ENCODE results near the gene GPR171.
"Not testable (repeated sequence)": the region's sequence is repeated elsewhere in the genome, so short reads cannot be mapped to it uniquely, and the experiment has no call there.

The GPR171 gene

GRCh38 chr3:151171145-151171757 lies 31.8 kb downstream of the GPR171 start:
- Histone ChIP-seq H3K4me1 (ENCODE audit: control insufficient read depth in 1 of 2, insufficient read depth in 2 of 2, low read length in 2 of 2) (peaks cover 0 to 6% of the 10 kb centered on the region in 2 donors), H3K36me3 (ENCODE audit: control insufficient read depth in 1 of 2, insufficient read depth in 2 of 2, low read length in 2 of 2) (no peaks in the 10 kb centered on the region), H3K4me3 (ENCODE audit: low read depth in 1 of 2, low read length in 2 of 2) (no peak overlapping the region), H3K9me3 (ENCODE audit: control insufficient read depth in 1 of 2, low read length in 2 of 2) (no peaks in the 10 kb centered on the region), H3K27me3 (ENCODE audit: low read depth, low read length) (no peaks in the 10 kb centered on the region), H3K27ac (ENCODE audit: low read length) (no peak overlapping the region)

GRCh38 chr3:151169948-151170679 lies 32.9 kb downstream of the GPR171 start:
- not testable (repeated sequence) for H3K4me1 ChIP-seq (ENCODE audit: control insufficient read depth in 1 of 2, insufficient read depth in 2 of 2, low read length in 2 of 2)

GRCh38 chr3:151169262-151169947 lies 33.6 kb downstream of the GPR171 start:
- Histone ChIP-seq H3K27ac (ENCODE audit: low read length) (peak overlapping the region; percentile 2), H3K4me3 (ENCODE audit: low read depth in 1 of 2, low read length in 2 of 2) (no peak overlapping the region), H3K27me3 (ENCODE audit: low read depth, low read length) (no peaks in the 10 kb centered on the region), H3K36me3 (ENCODE audit: control insufficient read depth in 1 of 2, insufficient read depth in 2 of 2, low read length in 2 of 2) (no peaks in the 10 kb centered on the region), H3K4me1 (ENCODE audit: control insufficient read depth in 1 of 2, insufficient read depth in 2 of 2, low read length in 2 of 2) (peaks cover 0 to 6% of the 10 kb centered on the region in 2 donors), H3K9me3 (ENCODE audit: control insufficient read depth in 1 of 2, low read length in 2 of 2) (no peaks in the 10 kb centered on the region)

More at GRCh38 chr3:151169948-151170679, 32.9 kb downstream of the GPR171 start:
- H3K9me3 ChIP-seq (ENCODE audit: control insufficient read depth in 1 of 2, low read length in 2 of 2); H3K36me3 ChIP-seq (ENCODE audit: control insufficient read depth in 1 of 2, insufficient read depth in 2 of 2, low read length in 2 of 2); H3K4me3 ChIP-seq (ENCODE audit: low read depth in 1 of 2, low read length in 2 of 2); H3K27me3 ChIP-seq (ENCODE audit: low read depth, low read length): not testable (repeated sequence)
- H3K27ac ChIP-seq (ENCODE audit: low read length), result peak overlapping the region; percentile 34

- Histone ChIP-seq H3K36me3 (ENCODE audit: control insufficient read depth in 1 of 2, insufficient read depth in 2 of 2, low read length in 2 of 2) (no peaks in the 10 kb centered on the region), H3K27me3 (ENCODE audit: low read depth, low read length) (no peaks in the 10 kb centered on the region)
These were observed 34.5 kb downstream of the GPR171 start for GRCh38 chr3:151168269-151169094.

GRCh38 chr3:151166161-151166560 lies 36.9 kb downstream of the GPR171 start:
- Histone ChIP-seq H3K27me3 (ENCODE audit: low read depth, low read length) (no peaks in the 10 kb centered on the region), H3K9me3 (ENCODE audit: control insufficient read depth in 1 of 2, low read length in 2 of 2) (no peaks in the 10 kb centered on the region), H3K4me3 (ENCODE audit: low read depth in 1 of 2, low read length in 2 of 2) (no peak overlapping the region), H3K36me3 (ENCODE audit: control insufficient read depth in 1 of 2, insufficient read depth in 2 of 2, low read length in 2 of 2) (no peaks in the 10 kb centered on the region), H3K27ac (ENCODE audit: low read length) (no peak overlapping the region), H3K4me1 (ENCODE audit: control insufficient read depth in 1 of 2, insufficient read depth in 2 of 2, low read length in 2 of 2) (peaks cover 0 to 6% of the 10 kb centered on the region in 2 donors)

More at GRCh38 chr3:151168269-151169094, 34.5 kb downstream of the GPR171 start:
- Histone ChIP-seq H3K4me1 (ENCODE audit: control insufficient read depth in 1 of 2, insufficient read depth in 2 of 2, low read length in 2 of 2) (peaks cover 0 to 6% of the 10 kb centered on the region in 2 donors), H3K9me3 (ENCODE audit: control insufficient read depth in 1 of 2, low read length in 2 of 2) (no peaks in the 10 kb centered on the region), H3K4me3 (ENCODE audit: low read depth in 1 of 2, low read length in 2 of 2) (no peak overlapping the region), H3K27ac (ENCODE audit: low read length) (no peak overlapping the region)

- no peaks in the 10 kb centered on the region for H3K36me3 ChIP-seq (ENCODE audit: control insufficient read depth in 1 of 2, insufficient read depth in 2 of 2, low read length in 2 of 2)
- no peak overlapping the region for H3K4me3 ChIP-seq (ENCODE audit: low read depth in 1 of 2, low read length in 2 of 2)
- no peaks in the 10 kb centered on the region for H3K9me3 ChIP-seq (ENCODE audit: control insufficient read depth in 1 of 2, low read length in 2 of 2)
- H3K27me3 ChIP-seq (ENCODE audit: low read depth, low read length), result no peaks in the 10 kb centered on the region
- H3K27ac ChIP-seq (ENCODE audit: low read length), result no peak overlapping the region
- no peaks in the 10 kb centered on the region for H3K4me1 ChIP-seq (ENCODE audit: control insufficient read depth in 1 of 2, insufficient read depth in 2 of 2, low read length in 2 of 2)
These were observed 37.8 kb downstream of the GPR171 start for GRCh38 chr3:151165226-151165625.

GRCh38 chr3:151159806-151160205 lies 43.2 kb downstream of the GPR171 start:
- H3K4me3 ChIP-seq (ENCODE audit: low read depth in 1 of 2, low read length in 2 of 2), result no peak overlapping the region

GRCh38 chr3:151156618-151157216 lies 46.3 kb downstream of the GPR171 start:
- Histone ChIP-seq H3K27me3 (ENCODE audit: low read depth, low read length) (no peaks in the 10 kb centered on the region), H3K36me3 (ENCODE audit: control insufficient read depth in 1 of 2, insufficient read depth in 2 of 2, low read length in 2 of 2) (no peaks in the 10 kb centered on the region), H3K4me1 (ENCODE audit: control insufficient read depth in 1 of 2, insufficient read depth in 2 of 2, low read length in 2 of 2) (no peaks in the 10 kb centered on the region), H3K9me3 (ENCODE audit: control insufficient read depth in 1 of 2, low read length in 2 of 2) (no peaks in the 10 kb centered on the region), H3K27ac (ENCODE audit: low read length) (no peak overlapping the region), H3K4me3 (ENCODE audit: low read depth in 1 of 2, low read length in 2 of 2) (no peak overlapping the region)

More at GRCh38 chr3:151159806-151160205, 43.2 kb downstream of the GPR171 start:
- Histone ChIP-seq H3K36me3 (ENCODE audit: control insufficient read depth in 1 of 2, insufficient read depth in 2 of 2, low read length in 2 of 2) (no peaks in the 10 kb centered on the region), H3K4me1 (ENCODE audit: control insufficient read depth in 1 of 2, insufficient read depth in 2 of 2, low read length in 2 of 2) (no peaks in the 10 kb centered on the region), H3K9me3 (ENCODE audit: control insufficient read depth in 1 of 2, low read length in 2 of 2) (no peaks in the 10 kb centered on the region), H3K27ac (ENCODE audit: low read length) (no peak overlapping the region), H3K27me3 (ENCODE audit: low read depth, low read length) (no peaks in the 10 kb centered on the region)

GRCh38 chr3:151155409-151156128 lies 47.4 kb downstream of the GPR171 start:
- no peaks in the 10 kb centered on the region for H3K9me3 ChIP-seq (ENCODE audit: control insufficient read depth in 1 of 2, low read length in 2 of 2)
- no peaks in the 10 kb centered on the region for H3K27me3 ChIP-seq (ENCODE audit: low read depth, low read length)
- H3K4me1 ChIP-seq (ENCODE audit: control insufficient read depth in 1 of 2, insufficient read depth in 2 of 2, low read length in 2 of 2), result no peaks in the 10 kb centered on the region
- H3K4me3 ChIP-seq (ENCODE audit: low read depth in 1 of 2, low read length in 2 of 2), result no peak overlapping the region
- no peaks in the 10 kb centered on the region for H3K36me3 ChIP-seq (ENCODE audit: control insufficient read depth in 1 of 2, insufficient read depth in 2 of 2, low read length in 2 of 2)
- H3K27ac ChIP-seq (ENCODE audit: low read length), result no peak overlapping the region

- Histone ChIP-seq H3K4me1 (ENCODE audit: control insufficient read depth in 1 of 2, insufficient read depth in 2 of 2, low read length in 2 of 2) (no peaks in the 10 kb centered on the region), H3K9me3 (ENCODE audit: control insufficient read depth in 1 of 2, low read length in 2 of 2) (no peaks in the 10 kb centered on the region), H3K4me3 (ENCODE audit: low read depth in 1 of 2, low read length in 2 of 2) (no peak overlapping the region), H3K36me3 (ENCODE audit: control insufficient read depth in 1 of 2, insufficient read depth in 2 of 2, low read length in 2 of 2) (no peaks in the 10 kb centered on the region), H3K27me3 (ENCODE audit: low read depth, low read length) (no peaks in the 10 kb centered on the region), H3K27ac (ENCODE audit: low read length) (no peak overlapping the region)
These were observed 48.5 kb downstream of the GPR171 start for GRCh38 chr3:151154566-151154965.

Data from muscle layer of duodenum (tissue), 2 donors.